Kidney tubule cell (primary cell): ENCODE results near the gene SCYGR5.
A peak's percentile ranks its signal among the peaks of the same experiment; 100 is the strongest.
"Not testable (repeated sequence)": the region's sequence is repeated elsewhere in the genome, so short reads cannot be mapped to it uniquely, and the experiment has no call there.

Experiments used
- DNase-seq: peaks from one replicate; pipeline ENCODE4 v3.0.0-alpha.2; 2018; ENCODE audit warnings: low spot score

SCYGR5 gene, protein sequence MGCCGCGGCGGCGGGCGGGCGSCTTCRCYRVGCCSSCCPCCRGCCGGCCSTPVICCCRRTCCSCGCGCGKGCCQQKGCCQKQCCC

GRCh38 chr2:227666631-227667170, at the start of gene SCYGR5:
SCYGR5 (plus strand) TSS chr2:227666804; CDS start chr2:227666804, 0 bp downstream.
- DNase-seq = not testable (repeated sequence)

- no peak for DNase-seq
Measured at GRCh38 chr2:227617316-227618230, 49.0 kb upstream of the SCYGR5 start, which contains the start of gene SCYGR4. SCYGR4 (plus strand) TSS chr2:227617498; CDS start chr2:227617498, 0 bp downstream.

- peak; percentile 77 for DNase-seq
Measured at GRCh38 chr2:227623226-227623625, 43.4 kb upstream of the SCYGR5 start.

- no peak for DNase-seq
Measured at GRCh38 chr2:227625420-227625819, 41.2 kb upstream of the SCYGR5 start.

GRCh38 chr2:227626580-227627151, 39.9 kb upstream of the SCYGR5 start:
- no peak for DNase-seq

DNA sequence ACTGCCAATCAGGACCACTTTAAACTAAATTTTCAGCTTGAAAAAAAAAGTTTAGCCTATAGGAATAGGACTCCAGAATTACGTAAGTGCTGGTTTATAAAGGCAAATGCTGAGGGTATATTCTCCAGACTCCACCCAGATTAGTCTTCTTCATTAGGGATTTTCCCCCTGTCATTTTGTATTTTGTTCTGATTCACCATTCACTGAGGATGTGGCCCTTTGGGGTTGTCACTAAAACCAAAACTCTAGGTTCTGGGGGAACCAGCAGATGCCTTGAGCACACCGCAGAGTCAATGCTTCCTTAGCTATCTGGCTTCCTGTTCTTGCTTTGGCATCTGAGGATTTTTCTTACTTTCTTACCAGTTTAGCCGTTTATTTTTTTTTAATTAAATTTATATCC, 38.8 kb upstream of the SCYGR5 start:
- no peak for DNase-seq

DNA sequence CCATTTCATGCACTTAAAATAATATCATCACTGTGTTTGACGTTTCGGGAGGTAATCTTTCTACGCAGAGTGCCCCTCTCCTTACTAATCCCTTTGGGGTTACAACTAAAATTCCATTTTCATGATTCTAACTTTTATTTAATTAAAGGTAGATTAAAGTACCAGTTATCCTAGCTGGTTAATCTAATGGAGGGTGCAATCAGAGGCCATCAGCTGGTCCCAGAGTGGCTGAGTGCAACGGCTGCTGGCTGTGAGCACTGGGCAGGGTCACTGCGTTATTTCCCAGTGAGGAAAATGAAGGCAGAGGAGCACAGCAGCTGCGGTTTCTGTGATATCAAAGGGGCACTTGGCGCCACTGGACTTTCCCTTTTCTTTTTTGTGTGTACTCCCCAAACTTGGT, 37.2 kb upstream of the SCYGR5 start:
- no peak for DNase-seq

GRCh38 chr2:227630322-227630721, 36.3 kb upstream of the SCYGR5 start:
- no peak for DNase-seq

- peak; percentile 28 for DNase-seq
Measured at GRCh38 chr2:227632827-227633226, 33.8 kb upstream of the SCYGR5 start.

- no peak for DNase-seq
Measured at GRCh38 chr2:227634201-227634600, 32.4 kb upstream of the SCYGR5 start.

DNA sequence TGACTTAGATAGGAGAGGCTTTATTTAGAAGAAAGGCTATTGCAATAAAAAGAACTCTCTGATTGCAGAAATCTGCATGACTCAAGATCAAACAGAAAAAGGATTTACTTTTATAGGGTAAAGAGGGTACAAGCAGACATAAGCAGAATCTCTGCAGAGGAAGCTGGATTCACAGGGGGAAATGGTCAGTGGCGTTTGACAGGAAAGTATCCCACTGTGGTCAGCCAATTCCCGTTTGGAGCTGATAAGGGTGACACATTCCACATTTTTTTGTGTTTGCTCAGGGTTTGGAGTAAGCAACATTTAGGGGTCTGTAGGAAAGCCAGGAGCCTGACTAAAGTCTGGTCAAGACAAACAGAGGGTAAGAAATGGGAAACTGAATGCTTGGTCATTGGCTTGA, 23.9 kb upstream of the SCYGR5 start:
- no peak for DNase-seq

GRCh38 chr2:227643990-227644551, 22.5 kb upstream of the SCYGR5 start:
- no peak for DNase-seq

DNA sequence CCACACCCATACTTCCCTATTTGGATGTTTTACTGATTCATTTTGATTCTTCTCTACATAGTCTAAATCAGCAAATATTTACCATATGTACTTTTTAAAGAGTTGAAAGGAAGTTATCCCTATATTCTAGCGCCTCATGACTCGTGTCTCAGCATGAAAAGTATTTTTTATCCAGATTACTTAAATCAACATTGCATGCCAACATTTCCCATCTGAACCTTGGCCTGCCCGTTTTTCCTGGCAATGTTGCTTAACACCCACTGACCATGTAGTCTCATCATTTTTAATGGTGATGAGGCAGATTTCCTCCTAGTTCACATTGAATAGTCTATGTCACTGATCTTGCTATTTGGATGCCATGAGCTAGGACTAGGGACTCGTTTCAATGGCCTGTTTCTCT, 13.2 kb upstream of the SCYGR5 start:
- DNase-seq = peak; percentile 3

- no peak for DNase-seq
Measured at GRCh38 chr2:227654426-227654825, 12.2 kb upstream of the SCYGR5 start.

GRCh38 chr2:227655454-227655853, 11.2 kb upstream of the SCYGR5 start:
- peak; percentile 88 for DNase-seq

DNA sequence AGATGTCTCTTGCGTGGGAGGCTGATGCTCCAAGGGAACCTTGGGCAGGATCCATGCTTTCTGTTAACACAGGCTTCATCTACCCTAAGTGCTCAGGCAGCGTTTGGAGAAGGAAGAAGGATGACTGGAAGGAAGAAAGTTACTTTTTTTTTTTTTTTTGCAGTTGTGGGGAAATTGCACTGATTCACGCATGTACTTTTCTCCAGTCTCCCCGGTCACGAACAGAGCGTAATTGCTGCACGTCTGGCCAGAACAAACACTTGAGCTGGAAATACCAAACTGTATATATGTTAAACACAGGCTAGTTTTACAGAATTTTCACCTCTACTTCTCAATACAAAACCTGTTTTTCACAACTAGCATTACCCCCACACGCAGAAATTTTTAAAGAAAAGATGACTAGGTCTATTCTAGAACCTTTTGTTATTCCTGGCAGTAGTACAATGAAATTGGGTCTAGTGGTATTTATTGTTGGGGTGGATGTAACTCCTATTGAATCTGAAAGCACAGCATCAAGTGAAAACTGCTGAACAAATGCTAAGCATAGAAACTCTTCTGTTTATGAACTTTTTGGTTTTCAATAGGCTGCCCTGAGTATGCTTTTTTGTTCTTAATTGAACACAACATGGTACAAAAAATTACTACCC, 9.3 kb upstream of the SCYGR5 start:
- DNase-seq = no peak

DNA sequence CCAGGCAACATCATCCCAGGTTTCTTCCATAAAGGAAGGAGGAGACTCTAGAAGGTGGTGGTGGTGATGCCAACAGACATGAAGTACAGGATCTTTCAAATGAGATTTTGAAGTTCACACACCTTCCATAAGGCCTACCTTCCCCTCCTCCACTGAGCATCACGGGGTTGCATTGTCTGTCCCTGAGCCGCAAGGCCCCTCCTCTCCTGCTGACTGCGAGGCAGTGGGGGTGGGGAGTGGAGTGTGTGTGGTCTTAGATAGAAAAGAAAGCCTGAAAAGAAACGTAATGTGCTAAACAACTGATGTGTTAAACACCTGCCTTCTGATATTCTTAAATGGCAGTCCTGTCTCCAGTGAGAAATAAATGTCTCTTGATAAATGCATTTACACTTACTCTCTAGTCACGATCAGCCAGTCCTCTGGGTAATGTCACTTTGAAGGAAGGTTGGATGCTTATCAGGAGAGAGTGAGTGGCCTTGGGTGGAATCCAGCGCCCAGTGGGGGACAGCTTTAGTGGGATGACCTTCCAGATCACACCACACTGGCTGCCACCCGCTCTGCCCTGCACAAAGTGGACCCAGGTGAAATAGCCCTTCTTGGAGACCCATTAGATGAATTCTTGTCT, 5.5 kb upstream of the SCYGR5 start:
- no peak for DNase-seq

DNA sequence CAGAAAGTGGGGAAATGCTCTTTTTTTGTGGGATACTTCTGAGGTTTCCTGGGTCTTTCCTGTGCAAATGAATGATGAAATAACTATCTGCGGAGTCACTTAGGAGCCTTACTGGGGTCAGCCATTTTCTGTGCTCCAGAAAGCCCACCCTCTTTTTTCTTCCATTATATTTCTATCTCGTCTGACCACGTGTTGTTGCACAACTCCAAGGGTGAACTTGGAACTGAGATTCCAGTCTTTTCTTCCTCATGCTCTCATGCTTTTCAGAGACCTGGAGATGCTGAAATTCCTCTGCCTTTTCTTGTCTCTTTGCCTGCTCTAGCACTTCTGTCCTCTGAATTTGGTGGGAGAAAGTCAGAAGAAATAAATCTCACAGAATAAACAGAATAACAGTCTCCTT, 4.8 kb upstream of the SCYGR5 start:
- no peak for DNase-seq

GRCh38 chr2:227665189-227665940, 1.2 kb upstream of the SCYGR5 start:
- no peak for DNase-seq

DNA sequence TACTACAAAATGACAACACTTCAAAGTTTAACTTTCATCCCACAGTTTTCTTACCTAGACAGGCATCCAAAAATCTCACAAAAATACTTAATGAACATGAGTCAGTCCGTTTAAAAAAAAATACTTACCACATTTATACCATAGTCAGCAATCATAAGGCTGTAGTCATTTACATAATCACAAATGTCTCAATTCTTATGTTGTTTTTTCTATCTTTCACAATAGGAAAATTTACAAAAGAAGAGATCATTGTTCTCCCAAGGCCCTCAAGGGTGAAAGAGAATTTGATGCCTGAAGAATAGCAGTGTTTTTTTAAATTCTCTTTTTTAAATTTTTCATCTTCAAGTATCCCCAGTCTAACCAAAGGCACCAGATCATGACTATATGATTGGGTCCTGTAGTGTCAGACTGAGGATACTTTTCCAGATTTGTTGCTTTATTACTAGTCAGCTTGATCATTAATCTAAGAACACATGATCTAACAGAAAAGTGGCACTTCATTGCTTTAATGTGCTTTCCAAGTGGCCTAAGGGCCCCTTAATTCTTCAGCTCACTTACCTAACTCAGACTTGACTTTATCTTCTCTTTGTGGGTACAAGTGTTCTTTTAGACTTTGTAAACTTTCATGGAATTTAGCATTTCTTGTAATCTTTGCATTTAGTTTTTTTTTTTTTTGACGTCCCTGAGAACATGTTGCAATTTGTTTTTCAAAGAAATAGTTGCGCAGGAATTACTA, 4.7 kb downstream of the SCYGR5 start:
- DNase-seq = no peak
